Activated T-helper 1 cell treated with anti-CD3 and anti-CD28 coated beads, Interleukin-2, amount 50 U/mL, for 16 hours (primary cell): ENCODE results near the gene FTHL17.

Experiments
- DNase-seq, 2 donors: peaks; one replicate each; pipeline ENCODE4 v3.0.0-alpha.2; 2020; ENCODE audit warnings: low read depth in 1 of 2, low spot score in 1 of 2

FTHL17 gene

GRCh38 chrX:31038575-31039326 is 33.1 kb downstream of the FTHL17 start:
- DNase-seq, result no peak

GRCh38 chrX:31036895-31037294 is 34.9 kb downstream of the FTHL17 start:
- DNase-seq, result no peak

GRCh38 chrX:31027351-31027750 is 44.5 kb downstream of the FTHL17 start:
- no peak for DNase-seq

DNA sequence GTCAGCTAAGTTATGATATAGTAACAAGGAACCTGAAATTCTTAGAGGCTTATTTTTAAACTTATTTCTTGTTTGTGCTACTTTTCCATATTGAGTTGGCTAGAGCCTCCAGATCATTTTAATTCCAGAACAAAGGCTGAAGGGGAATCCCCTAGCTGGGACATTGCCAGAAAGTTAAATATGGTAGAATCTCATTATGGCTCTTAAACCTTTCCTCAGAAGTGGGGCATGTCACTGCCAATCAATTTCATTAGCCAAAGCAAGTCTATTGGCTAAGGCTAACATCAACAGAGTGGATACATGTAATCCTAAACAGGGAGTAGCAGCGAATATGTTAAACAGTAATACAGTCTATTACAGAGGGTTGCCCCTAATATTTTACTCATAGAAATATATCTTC is 47.0 kb downstream of the FTHL17 start:
- no peak for DNase-seq

DNA sequence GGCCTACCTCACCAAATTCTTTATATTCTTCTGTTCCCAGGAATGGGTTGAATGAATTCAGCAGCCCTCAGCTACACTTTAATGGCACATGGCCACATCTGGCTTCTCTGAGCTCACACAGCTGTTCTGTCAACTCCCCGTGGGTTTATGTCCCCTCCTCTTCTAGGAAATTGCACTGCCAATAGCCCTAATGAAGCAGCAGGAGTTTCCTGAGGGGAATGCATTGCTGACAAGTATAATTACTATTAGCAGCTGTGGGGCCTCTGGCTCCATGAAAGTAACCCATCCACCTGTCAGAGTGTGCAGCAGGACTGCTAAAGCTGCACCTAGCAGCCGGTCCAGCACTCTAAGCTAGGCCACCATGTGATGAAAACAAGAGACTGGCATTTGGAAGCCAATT is 50.3 kb downstream of the FTHL17 start:
- DNase-seq, result no peak
